ENCODE measurements around the gene TMEM170B.

Gene TMEM170B

DNA sequence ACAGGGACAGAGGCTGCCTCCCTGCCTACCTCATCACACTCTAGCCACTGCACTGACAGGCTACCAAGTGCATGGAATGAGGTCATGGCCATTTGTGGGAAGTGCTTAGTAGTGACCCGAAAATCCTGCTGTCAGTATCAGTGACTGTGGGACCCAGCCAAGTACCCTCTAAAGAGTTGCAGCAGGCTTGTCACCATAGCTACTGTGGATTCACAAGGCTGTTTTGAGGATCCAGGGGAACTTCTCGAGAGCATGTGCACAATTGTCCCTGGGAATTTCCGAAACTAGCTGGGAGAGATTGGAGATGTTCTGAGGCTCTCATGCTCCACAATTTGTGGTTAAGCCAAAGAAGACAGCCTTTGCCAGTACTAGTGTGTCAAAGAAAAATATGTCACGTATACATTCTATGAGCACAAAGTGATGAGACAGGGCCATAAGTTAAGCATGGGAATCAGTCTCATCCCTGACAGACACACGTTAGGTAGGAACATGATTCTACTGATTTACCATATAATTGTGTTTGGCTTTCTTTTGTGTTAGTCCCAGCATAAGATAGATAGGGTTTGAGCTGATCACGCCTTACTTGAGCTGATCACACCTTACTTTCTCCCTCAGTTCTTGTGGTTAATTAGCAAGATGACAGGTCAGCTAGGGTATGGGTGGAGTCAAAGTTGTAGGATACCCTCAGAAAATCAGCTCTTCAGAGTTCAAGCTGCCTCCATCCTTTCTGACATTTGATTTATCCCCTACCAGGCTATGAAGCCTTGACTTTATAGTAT, 42.6 kb upstream of the TMEM170B start:
- no peaks in the 10 kb centered on the region for H3K27me3 ChIP-seq
- no peaks in the 10 kb centered on the region for H3K4me1 ChIP-seq
- H3K9me3 ChIP-seq, result no peaks in the 10 kb centered on the region
- DNase-seq, result no peak
- H3K36me3 ChIP-seq, result no peaks in the 10 kb centered on the region
- H3K4me3 ChIP-seq (ENCODE audit: low read depth, low read length), result no peak overlapping the region
- TF ChIP-seq, protein P1, sequence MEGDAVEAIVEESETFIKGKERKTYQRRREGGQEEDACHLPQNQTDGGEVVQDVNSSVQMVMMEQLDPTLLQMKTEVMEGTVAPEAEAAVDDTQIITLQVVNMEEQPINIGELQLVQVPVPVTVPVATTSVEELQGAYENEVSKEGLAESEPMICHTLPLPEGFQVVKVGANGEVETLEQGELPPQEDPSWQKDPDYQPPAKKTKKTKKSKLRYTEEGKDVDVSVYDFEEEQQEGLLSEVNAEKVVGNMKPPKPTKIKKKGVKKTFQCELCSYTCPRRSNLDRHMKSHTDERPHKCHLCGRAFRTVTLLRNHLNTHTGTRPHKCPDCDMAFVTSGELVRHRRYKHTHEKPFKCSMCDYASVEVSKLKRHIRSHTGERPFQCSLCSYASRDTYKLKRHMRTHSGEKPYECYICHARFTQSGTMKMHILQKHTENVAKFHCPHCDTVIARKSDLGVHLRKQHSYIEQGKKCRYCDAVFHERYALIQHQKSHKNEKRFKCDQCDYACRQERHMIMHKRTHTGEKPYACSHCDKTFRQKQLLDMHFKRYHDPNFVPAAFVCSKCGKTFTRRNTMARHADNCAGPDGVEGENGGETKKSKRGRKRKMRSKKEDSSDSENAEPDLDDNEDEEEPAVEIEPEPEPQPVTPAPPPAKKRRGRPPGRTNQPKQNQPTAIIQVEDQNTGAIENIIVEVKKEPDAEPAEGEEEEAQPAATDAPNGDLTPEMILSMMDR (IDR thresholded peaks at IDR 0.05; ENCODE audit: low read depth, low read length), result no peak

DNA sequence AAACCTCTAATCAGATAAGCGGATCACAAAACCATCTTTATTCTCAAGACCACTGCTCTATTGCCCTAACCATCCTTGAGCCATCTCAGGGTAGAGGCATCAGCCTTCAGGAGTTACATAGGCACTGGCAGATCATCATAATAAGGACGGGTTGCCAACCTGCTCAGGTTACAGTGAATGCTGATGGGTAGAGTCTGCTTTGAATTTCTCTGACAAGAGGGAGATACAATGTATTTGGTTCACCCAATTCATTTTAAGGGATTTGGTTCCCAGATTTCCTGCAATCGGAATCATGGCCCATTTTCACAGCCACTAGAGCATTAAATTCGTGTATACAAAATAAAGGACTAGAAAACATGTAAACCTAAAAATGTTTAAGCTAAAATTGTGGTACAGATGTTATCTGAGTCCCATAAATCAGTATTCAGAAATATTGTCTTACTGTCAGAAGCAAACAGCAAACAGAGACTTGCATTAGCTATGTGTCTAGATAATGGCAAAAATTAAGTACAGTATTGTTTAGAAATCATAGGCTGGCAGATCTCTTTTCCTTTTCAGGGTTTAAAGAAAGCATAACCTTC, 41.9 kb upstream of the TMEM170B start:
- no peak overlapping the region for H3K4me3 ChIP-seq (ENCODE audit: low read depth, low read length)
- H3K36me3 ChIP-seq, result no peaks in the 10 kb centered on the region
- no peaks in the 10 kb centered on the region for H3K27me3 ChIP-seq
- no peaks in the 10 kb centered on the region for H3K4me1 ChIP-seq
- H3K9me3 ChIP-seq, result no peaks in the 10 kb centered on the region
- TF ChIP-seq, protein P1 (IDR thresholded peaks at IDR 0.05; ENCODE audit: low read depth, low read length), result no peak
- DNase-seq, result no peak

DNA sequence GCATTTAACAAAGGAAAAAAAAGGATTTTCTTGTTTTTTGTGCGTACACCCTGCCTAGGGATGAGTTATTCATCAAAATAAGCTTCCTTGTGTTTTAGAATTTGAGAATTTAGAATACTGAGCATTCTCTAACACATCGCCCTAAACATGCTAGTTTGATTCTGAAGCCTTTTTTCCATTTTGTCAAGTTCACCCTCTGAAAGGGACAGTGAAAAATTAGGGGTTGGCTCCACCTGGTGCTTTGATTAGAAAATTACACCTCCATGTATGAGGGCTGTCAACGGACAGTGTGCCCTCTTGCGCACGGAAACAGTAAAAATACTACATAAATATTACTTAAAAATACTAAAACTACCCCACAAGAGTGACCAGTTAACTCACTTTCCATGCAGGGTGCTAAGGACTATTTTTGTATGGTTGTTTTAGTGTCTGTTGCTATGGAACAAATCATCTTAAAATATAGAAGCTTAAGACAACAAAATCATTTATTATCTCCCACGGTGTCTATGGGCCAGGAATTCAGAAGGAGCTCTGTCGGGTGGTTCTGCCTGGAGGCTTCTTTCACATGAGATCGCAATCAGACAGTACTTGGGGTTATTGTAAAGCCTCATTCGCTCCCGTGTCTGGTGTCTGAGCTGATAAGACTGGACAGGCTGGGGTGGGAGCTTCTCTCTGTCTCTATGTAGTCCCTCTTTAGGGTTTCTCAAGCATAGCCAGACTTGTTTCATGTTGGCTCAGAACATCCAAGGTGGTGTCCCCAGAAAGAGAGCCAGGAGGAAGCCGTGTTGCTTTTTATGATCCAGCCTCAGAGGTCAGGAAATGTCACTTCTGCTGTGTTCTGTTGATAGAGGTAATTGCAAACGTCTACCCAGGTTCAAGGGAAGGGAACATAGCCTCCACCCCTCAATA, 41.1 kb upstream of the TMEM170B start:
- Histone ChIP-seq H3K4me3 (ENCODE audit: low read depth, low read length) (no peak overlapping the region), H3K9me3 (no peaks in the 10 kb centered on the region), H3K36me3 (no peaks in the 10 kb centered on the region), H3K4me1 (no peaks in the 10 kb centered on the region), H3K27me3 (no peaks in the 10 kb centered on the region)
- peak; percentile 60 for DNase-seq
- TF ChIP-seq, protein P1 (IDR thresholded peaks at IDR 0.05; ENCODE audit: low read depth, low read length), result peak; percentile 87

DNA sequence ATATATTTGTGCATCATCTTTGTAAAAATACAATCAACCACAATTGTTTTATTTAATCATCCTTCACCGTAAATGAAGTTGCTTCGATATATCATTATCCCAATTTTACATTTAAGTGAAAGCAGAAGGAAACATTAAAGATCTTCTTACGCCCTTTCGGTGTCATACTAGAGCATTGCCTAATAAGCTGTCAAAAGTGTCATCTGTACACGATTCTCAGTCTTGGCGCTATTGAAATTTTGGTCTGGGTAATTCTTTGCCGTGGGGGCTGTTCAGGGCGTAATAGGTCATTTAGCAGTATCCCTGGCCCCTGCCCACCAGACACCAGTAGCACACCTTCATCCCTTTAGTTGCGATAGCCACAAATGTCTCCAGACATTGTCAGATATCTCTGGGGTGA, 40.4 kb upstream of the TMEM170B start:
- no peaks in the 10 kb centered on the region for H3K9me3 ChIP-seq
- DNase-seq, result no peak
- TF ChIP-seq, protein P1 (IDR thresholded peaks at IDR 0.05; ENCODE audit: low read depth, low read length), result no peak
- H3K4me3 ChIP-seq (ENCODE audit: low read depth, low read length), result no peak overlapping the region
- no peaks in the 10 kb centered on the region for H3K36me3 ChIP-seq
- no peaks in the 10 kb centered on the region for H3K27me3 ChIP-seq
- no peaks in the 10 kb centered on the region for H3K4me1 ChIP-seq

DNA sequence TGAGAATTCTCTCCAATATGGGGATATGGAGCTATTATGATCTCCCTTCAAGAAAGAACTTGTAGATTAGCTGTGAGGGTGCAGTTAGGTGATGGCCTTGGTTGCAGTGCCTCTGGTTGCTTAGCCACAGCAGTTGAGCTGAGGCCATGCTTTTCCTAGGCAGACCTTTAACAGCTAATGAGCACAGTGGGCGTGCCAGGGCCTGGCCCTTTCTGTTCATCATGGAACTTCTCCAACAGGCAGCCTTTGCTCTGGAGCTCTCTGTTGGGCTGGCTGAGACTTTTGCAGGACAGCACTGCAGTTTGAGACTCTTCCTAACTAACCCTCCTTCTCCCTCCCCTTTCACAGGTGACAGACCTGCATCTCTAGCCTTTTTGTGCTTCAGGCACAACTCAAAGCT, 39.7 kb upstream of the TMEM170B start:
- H3K27me3 ChIP-seq, result no peaks in the 10 kb centered on the region
- no peaks in the 10 kb centered on the region for H3K36me3 ChIP-seq
- no peaks in the 10 kb centered on the region for H3K9me3 ChIP-seq
- no peak overlapping the region for H3K4me3 ChIP-seq (ENCODE audit: low read depth, low read length)
- H3K4me1 ChIP-seq, result no peaks in the 10 kb centered on the region
- TF ChIP-seq, protein P1 (IDR thresholded peaks at IDR 0.05; ENCODE audit: low read depth, low read length), result no peak
- no peak for DNase-seq
